Large intestine (tissue), 3 donors: ENCODE data around the gene TSPEAR. TPM values are rescaled to one million over a fixed set of nuclear protein-coding genes. Genes with fewer than 3 reads are reported as not detected.
A peak's percentile ranks its signal among the peaks of the same experiment; 100 is the strongest.
"Not testable (repeated sequence)": the region's sequence is repeated elsewhere in the genome, so short reads cannot be mapped to it uniquely, and the experiment has no call there.

ENCODE experiments used
- DNase-seq, 2 donors: peaks; one replicate each; pipeline versions ENCODE4 v3.0.0 to v3.0.0-alpha.2; 2013
- H3K27ac ChIP-seq: one replicate; pipeline ENCODE4 v1.5.1; 2013; ENCODE audit warnings: low read length
- H3K27me3 ChIP-seq: 2 replicates; pipeline ENCODE4 v1.6.1; 2013; ENCODE audit warnings: low read length; ENCODE audit not compliant: control insufficient read depth, insufficient read depth
- H3K36me3 ChIP-seq: 2 replicates; pipeline ENCODE4 v1.6.1; 2013; ENCODE audit warnings: low read length; ENCODE audit not compliant: control insufficient read depth, insufficient read depth
- H3K4me1 ChIP-seq: one replicate; pipeline ENCODE4 v1.6.1; 2013; ENCODE audit warnings: low read length; ENCODE audit not compliant: control insufficient read depth, insufficient read depth
- H3K4me3 ChIP-seq: one replicate; pipeline ENCODE4 v1.5.1; 2013; ENCODE audit warnings: low read length
- H3K9me3 ChIP-seq: one replicate; pipeline ENCODE4 v1.6.1; 2013; ENCODE audit warnings: mild to moderate bottlenecking, low read depth, low read length, moderate library complexity; ENCODE audit not compliant: control insufficient read depth
- WGBS: methylation state at CpG from one replicate; pipeline ENCODE4 v1.1.5; 2013; ENCODE audit warnings: low lambda C conversion rate; ENCODE audit not compliant: insufficient coverage; 5-methylcytosine and 5-hydroxymethylcytosine counted together
- polyA plus RNA-seq: library from polyadenylated mRNA; unstranded; fragments of 120-200 nt; gene quantifications from one replicate; pipeline ENCODE4 v1.2.1, GENCODE V29; 2013

Gene TSPEAR
- polyA plus RNA-seq, 1 donor, result 0.55 TPM

DNA sequence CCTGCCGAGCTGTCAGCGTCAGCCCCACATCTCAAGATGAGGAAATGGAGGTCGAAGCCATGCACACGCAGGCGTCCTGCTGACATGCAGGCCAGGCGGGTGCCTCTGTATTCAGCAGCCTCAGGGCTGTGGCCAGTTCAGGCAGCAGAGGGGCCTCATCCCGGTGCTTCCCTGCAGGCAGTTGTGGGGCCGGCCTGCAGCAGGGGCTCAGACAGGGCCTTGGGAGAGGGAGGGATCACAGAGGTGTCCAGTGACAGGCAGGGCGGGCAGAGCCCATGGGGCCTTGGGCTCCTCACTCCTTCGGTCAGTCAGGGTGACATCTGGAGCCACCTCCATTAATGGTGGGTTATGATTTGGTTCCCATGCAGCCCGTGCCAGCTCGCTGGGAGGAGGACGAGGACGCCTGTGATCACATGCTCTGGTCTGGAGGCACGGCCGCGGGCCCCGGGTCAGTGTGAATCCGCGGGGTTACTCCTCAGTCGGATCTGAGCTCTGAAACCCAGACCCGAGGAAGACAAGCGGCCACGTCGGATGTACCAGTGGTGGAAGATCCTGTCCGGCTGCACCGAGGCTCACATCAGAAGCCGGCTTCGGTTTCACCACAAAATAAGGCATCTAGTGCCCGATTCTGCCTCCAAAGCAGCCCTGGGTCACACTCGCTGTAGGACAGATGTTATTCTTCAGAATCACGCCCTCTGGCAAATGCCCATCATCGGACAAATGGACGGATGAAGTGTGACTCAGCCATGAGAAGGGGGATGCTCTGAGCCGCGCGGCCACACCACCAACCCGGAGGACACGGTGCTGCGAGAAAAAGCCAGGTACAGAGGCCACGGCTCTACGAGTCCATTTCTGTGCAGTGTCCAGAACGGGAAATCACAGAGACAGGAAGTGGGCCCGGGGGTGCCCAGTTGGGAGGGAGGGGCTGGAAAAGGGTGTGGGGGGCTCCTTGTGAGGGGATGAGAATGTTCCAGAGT, 204.8 kb downstream of the TSPEAR start:
- no peak overlapping the region for H3K27ac ChIP-seq

DNA sequence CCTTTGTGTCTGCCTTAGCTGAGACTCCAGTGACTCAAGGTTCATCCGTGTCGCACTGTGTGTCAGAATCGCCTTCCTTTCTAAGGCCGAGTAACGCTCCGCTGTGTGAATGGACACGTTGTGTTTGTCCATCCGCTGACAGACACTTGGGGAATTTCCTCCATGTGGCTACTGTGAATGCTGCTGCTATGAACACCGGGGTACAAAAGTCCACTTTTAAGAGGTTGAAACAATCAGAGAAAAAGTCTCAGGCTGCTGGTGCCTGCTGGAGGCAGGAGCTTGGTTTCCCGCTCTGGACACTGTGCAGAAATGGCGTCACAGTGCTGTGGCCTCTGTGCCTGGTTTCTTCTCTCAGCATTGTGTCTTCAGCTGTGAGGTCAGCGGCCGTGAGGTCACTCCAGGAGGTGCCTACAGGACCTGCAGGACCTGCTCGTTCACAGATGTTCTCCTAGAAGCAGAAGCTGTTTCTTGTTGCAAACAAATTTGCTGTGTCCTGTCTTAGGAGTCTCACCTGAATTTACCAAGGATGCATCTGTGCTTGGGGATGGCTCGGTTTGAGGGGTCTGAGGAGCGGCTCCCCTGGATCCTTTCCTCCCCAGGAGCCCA, 205.6 kb downstream of the TSPEAR start:
- Histone ChIP-seq H3K27ac (no peak overlapping the region), H3K27me3 (no peaks in the 10 kb centered on the region), H3K9me3 (no peaks in the 10 kb centered on the region), H3K4me1 (peaks cover 7% of the 10 kb centered on the region), H3K4me3 (no peak overlapping the region), H3K36me3 (no peaks in the 10 kb centered on the region)
- peak; percentile 16 to 60 for DNase-seq
- no CpG with 5 or more reads among the region's 16 CpGs for WGBS

More for the DNA sequence above, 204.8 kb downstream of the TSPEAR start:
- peaks cover 7% of the 10 kb centered on the region for H3K4me1 ChIP-seq
- H3K27me3 ChIP-seq, result no peaks in the 10 kb centered on the region
- no peaks in the 10 kb centered on the region for H3K9me3 ChIP-seq
- no peak overlapping the region for H3K4me3 ChIP-seq
- WGBS, result no CpG with 5 or more reads among the region's 44 CpGs
- DNase-seq, result no peak
- H3K36me3 ChIP-seq, result no peaks in the 10 kb centered on the region

DNA sequence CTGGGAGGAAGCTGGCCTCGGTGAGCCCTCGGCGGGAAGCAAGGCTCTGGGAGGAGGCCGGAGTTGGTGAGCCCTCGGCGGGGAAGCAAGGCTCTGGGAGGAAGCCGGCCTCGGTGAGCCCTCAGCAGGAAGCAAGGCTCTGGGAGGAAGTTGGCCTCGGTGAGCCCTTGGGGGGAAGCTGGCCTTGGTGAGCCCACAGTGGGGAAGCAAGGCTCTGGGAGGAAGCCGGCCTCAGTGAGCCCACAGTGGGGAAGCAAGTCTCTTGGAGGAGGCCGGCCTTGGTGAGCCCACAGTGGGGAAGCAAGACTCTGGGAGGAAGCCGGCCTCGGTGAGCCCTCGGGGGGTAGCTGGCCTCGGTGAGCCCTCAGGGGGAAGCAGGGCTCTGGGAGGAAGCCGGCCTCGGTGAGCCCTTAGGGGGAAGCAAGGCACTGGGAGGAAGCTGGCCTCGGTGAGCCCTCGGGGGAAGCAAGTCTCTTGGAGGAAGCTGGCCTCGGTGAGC, 207.4 kb downstream of the TSPEAR start:
- peaks cover 9% of the 10 kb centered on the region for H3K9me3 ChIP-seq
- H3K36me3 ChIP-seq, result no peaks in the 10 kb centered on the region
- H3K27ac ChIP-seq, result no peak overlapping the region
- DNase-seq, result no peak
- no CpG with 5 or more reads among the region's 20 CpGs for WGBS
- no peaks in the 10 kb centered on the region for H3K27me3 ChIP-seq
- peaks cover 1% of the 10 kb centered on the region for H3K4me1 ChIP-seq
- H3K4me3 ChIP-seq, result no peak overlapping the region

DNA sequence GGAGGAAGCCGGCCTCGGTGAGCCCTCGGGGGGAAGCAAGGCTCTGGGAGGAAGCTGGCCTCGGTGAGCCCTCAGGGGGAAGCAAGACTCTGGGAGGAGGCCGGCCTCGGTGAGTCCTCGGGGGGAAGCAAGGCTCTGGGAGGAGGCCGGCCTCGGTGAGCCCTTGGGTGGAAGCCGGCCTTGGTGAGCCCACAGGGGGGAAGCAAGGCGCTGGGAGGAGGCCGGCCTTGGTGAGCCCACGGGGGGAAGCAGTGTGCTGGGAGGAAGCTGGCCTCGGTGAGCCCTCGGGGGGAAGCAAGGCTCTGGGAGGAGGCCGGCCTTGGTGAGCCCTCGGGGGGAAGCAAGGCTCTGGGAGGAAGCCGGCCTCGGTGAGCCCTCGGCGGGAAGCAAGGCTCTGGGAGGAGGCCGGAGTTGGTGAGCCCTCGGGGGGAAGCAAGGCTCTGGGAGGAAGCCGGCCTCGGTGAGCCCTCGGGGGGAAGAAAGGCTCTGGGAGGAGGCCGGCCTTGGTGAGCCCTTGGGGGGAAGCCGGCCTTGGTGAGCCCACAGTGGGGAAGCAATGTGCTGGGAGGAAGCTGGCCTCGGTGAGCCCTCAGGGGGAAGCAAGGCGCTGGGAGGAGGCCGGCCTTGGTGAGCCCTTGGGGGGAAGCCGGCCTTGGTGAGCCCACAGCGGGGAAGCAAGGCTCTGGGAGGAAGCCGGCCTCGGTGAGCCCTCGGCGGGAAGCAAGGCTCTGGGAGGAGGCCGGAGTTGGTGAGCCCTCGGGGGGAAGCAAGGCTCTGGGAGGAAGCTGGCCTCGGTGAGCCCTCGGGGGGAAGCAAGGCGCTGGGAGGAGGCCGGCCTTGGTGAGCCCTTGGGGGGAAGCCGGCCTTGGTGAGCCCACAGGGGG, 208.1 kb downstream of the TSPEAR start:
- WGBS, result no CpG with 5 or more reads among the region's 44 CpGs
- not testable (repeated sequence) for H3K4me3 ChIP-seq, H3K36me3 ChIP-seq, H3K27ac ChIP-seq, H3K27me3 ChIP-seq, H3K4me1 ChIP-seq, H3K9me3 ChIP-seq, DNase-seq

DNA sequence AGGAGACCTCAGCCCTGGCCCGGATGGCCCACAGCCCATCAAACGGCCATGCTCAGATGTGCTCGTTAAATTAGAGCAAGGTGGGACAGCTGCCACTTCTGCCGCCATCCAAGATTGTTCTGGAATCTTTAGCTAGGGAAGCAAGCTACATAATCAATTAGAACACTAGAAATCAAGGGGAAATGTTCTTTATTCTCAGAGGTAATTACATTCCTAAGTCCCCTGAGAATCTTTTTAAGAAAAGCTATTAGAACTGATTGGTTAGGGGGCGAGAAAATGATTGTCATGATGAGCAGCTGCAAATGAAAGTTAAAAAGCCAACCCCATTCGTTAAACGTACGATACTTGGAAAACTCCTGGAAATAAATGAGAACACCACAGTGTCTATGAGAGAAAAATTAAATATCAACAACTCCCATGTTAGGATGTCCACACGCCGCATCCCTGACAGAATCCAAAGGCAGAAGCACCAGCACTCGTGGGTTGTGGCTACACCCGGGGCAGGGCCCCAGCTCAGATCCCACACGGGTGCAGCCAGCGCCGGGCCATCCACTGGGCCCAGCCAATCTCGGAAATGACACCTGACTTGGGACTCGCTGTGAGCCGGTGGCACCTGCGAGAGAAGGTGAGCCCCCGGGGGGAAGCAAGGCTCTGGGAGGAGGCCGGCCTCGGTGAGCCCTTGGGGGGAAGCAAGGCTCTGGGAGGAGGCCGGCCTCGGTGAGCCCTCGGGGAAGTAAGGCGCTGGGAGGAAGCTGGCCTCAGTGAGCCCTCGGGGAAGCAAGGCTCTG, 209.0 kb downstream of the TSPEAR start:
- Histone ChIP-seq H3K9me3 (peaks cover 9% of the 10 kb centered on the region), H3K27me3 (no peaks in the 10 kb centered on the region), H3K36me3 (no peaks in the 10 kb centered on the region), H3K27ac (no peak overlapping the region), H3K4me3 (no peak overlapping the region), H3K4me1 (peaks cover 10% of the 10 kb centered on the region)
- DNase-seq, result no peak
- 100% methylated on average over 1 of the region's 27 CpGs for WGBS

DNA sequence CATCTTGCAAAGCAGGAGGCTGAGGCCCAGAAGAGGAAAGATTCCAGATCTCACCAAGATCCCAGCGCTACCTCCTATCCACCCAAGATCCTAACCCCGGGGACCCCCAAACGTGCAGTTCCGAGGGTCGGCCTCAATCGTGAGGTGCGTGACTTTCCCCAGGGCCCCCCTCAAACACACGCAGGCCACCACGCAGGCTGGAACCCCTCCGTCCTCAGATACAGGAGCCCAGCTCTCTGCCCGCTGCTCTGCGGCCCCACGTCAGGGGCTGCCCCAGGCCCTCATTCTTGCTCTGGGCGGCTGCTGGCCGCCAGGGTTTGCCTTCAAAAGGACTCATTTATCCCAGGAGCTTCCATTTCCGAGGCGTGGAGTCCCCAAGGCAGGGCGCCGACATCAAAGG, 211.3 kb downstream of the TSPEAR start:
- Histone ChIP-seq H3K27me3 (no peaks in the 10 kb centered on the region), H3K36me3 (no peaks in the 10 kb centered on the region), H3K4me1 (peaks cover 13% of the 10 kb centered on the region), H3K9me3 (peaks cover 9% of the 10 kb centered on the region), H3K4me3 (no peak overlapping the region), H3K27ac (no peak overlapping the region)
- WGBS, result no CpG with 5 or more reads among the region's 19 CpGs
- no peak for DNase-seq

DNA sequence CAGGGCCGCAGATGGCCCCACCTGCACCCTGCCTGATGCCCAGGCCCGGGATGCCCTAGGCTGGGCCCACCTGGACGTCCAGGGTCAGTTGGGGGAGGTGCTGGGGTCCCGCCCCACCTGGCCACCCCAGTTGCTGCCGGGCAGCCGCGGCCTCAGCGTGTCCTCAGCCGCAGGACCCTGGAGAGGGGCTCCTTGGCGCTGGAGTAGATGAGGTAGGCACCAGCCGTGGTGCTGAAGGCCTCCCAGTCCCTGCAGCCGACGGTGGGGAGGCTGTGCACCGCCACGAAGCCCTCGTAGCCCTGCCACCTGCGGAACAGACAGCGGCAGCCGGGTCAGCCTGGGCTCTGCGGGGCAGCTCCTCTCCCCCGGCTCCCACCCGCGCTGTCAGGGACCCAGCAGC, 211.7 kb downstream of the TSPEAR start:
- Histone ChIP-seq H3K27ac (no peak overlapping the region), H3K4me3 (no peak overlapping the region), H3K36me3 (no peaks in the 10 kb centered on the region), H3K27me3 (no peaks in the 10 kb centered on the region), H3K4me1 (peaks cover 13% of the 10 kb centered on the region), H3K9me3 (peaks cover 9% of the 10 kb centered on the region)
- DNase-seq, result no peak
- no CpG with 5 or more reads among the region's 23 CpGs for WGBS

- Histone ChIP-seq H3K27me3 (no peaks in the 10 kb centered on the region), H3K4me3 (no peak overlapping the region), H3K9me3 (peaks cover 9% of the 10 kb centered on the region), H3K27ac (no peak overlapping the region), H3K36me3 (no peaks in the 10 kb centered on the region), H3K4me1 (peaks cover 13% of the 10 kb centered on the region)
- WGBS, result no CpG with 5 or more reads among the region's 18 CpGs
- DNase-seq, result no peak
These were observed 212.2 kb downstream of the TSPEAR start for GRCh38 chr21:44499211-44499560.

- no peak for DNase-seq
- Histone ChIP-seq H3K27me3 (no peaks in the 10 kb centered on the region), H3K36me3 (no peaks in the 10 kb centered on the region), H3K27ac (peak overlapping the region; percentile 38), H3K9me3 (peaks cover 9% of the 10 kb centered on the region), H3K4me3 (no peak overlapping the region), H3K4me1 (peaks cover 13% of the 10 kb centered on the region)
- 60% methylated on average over 2 of the region's 27 CpGs for WGBS
These were observed 212.8 kb downstream of the TSPEAR start for GRCh38 chr21:44498280-44499210.
